Stimulated activated CD4-positive, alpha-beta T cell treated with anti-CD3 and anti-CD28 coated beads, Interleukin-15, amount 100 ng/mL, for 24 hours (primary cell): ENCODE results near the gene ALKBH3.

Experiments
- DNase-seq: peaks from one replicate; pipeline ENCODE4 v3.0.0-alpha.2; 2020

Gene ALKBH3

GRCh38 chr11:43880640-43881159 is at the start of gene ALKBH3:
ALKBH3 (plus strand) TSS chr11:43880831; CDS start chr11:43882653, 1,822 bp downstream.
- DNase-seq = peak; percentile 93

GRCh38 chr11:43830928-43831440 is 49.6 kb upstream of the ALKBH3 start:
- peak; percentile 69 for DNase-seq

- DNase-seq = no peak
Measured at GRCh38 chr11:43832536-43832935, 48.1 kb upstream of the ALKBH3 start.

- DNase-seq = no peak
Measured at GRCh38 chr11:43833657-43834073, 47.0 kb upstream of the ALKBH3 start.

DNA sequence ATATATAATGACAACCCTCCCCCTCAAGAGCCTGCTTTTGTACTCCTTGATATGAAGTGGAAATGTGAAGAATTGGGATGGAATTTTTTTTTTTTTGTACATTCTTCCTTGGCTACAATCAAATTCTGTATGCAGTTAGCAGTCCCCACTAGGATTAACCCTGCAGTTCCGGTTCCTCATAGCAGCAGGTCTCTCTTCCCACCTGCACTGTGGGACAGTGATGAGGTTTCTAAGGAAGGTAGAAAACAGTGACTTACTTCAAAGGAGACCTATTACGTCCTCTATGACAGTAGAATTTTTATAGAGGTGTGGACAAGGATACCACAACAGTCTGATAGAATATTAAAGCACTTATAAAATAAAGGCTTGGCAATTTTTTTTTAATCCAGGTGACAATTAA is 46.3 kb upstream of the ALKBH3 start:
- DNase-seq = no peak

- DNase-seq = no peak
Measured at GRCh38 chr11:43835104-43835503, 45.5 kb upstream of the ALKBH3 start.

DNA sequence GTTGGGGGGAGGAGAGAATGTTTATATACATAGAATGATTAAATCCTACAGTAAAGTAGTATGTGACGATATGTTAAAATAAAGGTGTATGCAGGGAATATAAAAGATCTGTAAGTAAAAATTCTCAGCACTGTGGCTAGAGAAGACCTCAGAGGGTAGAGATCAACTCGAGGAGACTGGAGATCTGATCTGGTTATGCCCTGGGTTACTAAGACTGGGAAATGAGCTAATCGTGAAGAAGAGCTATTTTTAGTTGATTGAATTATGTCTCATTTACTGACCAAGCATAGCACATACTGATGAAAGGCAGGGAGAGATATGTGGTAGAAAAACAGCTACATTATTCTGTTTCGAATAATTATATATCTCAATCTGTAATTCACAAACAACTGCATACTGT is 42.8 kb upstream of the ALKBH3 start:
- DNase-seq = no peak

- no peak for DNase-seq
Measured at GRCh38 chr11:43842021-43842420, 38.6 kb upstream of the ALKBH3 start.

DNA sequence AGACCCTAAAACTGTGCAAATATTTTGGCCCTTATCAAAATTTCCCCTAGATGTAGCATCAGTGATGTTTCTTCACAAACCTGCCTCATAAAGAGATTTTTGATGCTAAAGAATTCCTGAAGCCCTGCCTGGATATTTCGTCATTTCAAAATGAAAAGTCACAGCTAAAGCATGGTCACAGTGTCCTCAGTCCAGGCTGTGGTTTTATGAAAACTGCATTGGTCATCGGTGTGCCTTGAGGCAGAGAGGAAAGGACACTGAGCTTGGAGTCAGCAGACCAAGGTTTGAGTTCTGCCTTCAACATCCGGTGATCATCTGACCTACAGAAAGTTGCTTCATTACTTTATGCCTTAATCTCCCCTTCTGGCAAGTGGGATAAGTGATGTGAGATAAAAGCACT is 34.8 kb upstream of the ALKBH3 start:
- DNase-seq = no peak

- DNase-seq = peak; percentile 71
Measured at GRCh38 chr11:43852057-43852636, 28.5 kb upstream of the ALKBH3 start.

- no peak for DNase-seq
Measured at GRCh38 chr11:43853781-43854180, 26.9 kb upstream of the ALKBH3 start.

GRCh38 chr11:43856993-43857392 is 23.6 kb upstream of the ALKBH3 start:
- DNase-seq = no peak

DNA sequence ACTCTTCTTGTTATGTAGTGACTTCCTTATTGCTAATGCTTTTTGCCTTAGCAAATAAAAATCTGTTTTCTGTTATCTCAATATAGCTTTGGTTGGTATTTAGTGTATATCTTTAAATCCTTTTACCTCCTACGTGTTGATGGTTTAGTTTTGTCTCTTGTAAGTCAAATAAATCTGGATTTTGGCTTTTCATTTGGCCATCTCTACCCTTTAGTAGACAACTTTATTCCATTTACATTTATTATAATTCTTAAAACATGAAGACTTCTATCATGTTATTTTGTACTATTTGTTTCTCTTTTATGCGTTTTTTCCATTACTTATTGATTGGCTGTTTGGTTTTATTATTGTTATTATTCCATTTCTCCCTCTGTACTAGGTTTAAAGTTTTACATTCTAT is 19.5 kb upstream of the ALKBH3 start:
- no peak for DNase-seq

DNA sequence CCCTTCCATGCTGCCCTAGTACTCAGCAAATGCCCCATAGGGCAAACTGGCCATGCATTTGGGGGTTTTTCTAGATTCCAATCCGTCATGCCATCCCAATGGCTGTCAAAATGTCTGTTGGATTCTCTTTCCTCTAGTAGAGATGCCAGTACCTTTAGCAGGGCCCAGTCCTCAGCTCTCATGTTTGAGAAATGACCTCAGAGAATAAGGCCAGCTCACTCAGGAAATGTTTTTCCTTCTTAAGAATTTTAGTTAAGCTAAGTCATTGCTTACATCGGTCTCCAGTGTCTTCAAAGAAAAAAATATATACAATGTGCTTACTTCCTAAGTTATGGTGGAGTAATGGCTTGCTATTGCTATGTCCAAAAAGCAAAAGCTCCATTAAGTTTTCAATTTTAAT is 14.1 kb upstream of the ALKBH3 start:
- no peak for DNase-seq

DNA sequence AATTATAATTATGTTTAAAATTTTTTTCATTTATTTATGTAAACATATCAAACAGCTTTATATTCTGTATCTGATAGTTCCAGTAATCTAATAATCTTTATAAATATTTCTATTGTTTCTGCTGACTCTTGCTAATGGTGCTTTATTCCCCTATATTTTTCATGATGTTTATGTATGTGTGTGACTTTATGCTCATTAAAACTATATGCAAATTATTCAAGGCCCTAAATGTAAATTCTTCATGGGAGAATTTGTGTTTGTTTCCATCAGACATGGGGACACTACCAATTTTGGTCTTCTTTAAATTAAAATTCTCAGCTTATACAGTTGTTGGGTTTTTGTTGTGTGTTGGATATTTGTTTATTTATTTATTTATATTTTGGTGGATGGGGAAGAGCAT is 13.7 kb upstream of the ALKBH3 start:
- DNase-seq = no peak

GRCh38 chr11:43868852-43869567 is 11.6 kb upstream of the ALKBH3 start:
- peak; percentile 45 for DNase-seq

DNA sequence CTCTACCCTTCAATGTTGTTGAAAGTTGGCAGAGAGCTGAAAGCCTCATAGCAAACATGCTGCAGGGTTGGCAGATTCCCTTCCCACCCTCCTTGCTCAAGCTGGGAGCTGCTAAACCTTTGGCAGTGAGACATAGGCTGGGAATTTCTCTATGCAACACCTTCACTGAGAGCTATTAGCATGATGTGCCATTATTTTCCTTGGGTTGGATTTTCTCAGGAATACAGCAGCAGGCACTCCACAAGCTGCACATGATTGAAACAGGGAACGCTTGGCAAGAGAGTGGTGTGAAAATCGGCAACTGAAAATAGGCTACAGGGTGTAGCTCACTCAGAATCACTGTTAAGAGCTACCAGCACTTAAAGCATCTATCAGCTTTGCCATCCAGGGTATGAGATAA is 9.6 kb upstream of the ALKBH3 start:
- DNase-seq = no peak

DNA sequence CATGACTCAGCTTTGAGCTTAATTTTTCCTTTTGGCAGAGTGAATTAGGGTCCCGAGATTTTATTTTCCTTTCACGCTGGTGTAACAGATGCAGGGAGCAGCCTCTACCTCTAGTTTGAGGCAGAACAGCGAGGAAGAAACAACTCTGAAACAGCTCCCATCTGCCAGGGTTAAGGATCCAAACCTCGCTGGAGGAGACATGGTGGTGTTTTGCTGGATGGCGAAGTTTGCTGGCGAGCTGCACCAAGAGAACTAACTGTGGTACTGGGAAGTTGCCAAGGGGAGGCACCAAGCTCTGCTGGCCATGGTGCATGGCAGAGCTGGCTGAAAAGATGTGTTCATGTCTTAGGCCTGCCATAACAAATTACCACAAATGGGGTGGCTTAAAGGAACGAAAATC is 7.6 kb upstream of the ALKBH3 start:
- DNase-seq = no peak

DNA sequence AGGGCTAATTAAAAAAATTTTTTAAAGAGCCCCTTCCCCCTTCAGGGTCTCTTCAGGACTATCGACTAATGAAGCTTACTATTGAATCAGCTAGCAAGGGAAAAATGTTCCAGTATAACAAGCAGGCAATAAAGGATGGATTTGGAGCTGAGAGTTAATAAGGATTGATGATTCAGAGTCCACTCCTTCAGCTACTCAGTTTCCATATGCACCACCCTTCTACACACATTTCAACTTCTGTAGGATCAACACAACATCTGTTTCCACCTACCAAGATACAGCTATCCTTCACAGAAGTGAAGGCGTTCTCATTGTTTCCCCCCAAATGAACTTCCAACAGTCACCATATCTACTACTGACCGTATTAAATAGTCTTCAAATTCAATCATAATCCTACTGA is 6.6 kb upstream of the ALKBH3 start:
- DNase-seq = no peak

DNA sequence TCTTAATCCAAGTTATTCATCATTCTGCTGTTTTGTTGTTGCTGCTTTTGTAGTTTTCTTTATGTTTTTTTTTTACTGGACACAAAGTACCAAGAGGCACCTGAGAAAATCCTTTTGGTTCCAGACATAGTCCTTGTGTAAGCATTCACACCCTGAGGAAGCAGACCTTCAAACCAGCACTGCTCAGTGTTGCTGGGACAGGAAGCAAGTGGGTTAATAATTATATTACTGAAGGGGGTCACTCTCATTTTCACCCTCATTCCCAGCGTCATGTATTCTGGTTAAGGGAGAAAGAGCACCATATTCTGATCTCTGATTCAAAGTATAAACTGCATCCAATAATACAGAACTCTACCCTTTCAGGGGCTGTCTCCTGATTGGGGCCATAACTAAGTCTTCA is 5.9 kb upstream of the ALKBH3 start:
- no peak for DNase-seq

DNA sequence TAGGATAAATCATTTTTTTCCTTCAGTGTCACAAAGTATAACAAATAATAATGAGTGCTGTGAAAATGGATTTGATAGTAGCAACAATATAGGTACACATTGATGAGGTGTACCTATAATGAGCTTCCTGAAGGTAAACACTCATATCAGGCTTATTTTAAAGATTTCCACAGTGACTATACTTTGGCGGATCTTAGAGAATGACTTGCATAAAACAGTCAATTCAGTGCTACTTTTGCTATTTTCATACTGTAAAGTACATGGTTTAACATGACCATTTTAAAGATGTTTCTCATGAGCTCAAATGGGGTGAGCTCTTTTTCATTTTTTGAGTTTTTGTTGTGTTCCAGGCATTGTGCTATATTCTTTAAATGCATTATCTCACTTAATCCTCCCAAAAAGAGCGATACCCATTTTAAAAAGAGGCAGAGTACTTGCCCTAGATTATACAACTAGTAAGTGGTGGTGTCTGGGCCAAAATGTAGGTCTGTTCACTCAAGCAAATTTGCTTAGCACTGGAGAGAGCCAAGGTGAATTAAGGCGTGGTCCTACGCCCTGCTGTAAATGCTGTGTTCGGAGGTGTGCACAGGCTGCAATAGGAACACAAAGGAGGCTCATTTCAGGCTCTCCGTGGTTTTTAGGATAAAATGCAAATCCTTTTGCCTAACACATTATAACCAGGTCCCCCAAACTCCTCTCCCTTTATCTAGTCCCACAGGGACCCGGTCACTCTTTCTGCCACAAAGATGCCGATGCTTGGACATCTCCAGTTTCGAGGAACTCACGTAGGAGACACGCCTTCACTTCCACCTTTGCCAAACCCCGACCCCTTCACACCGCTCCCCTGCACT is 617 bp upstream of the ALKBH3 start:
- no peak for DNase-seq

GRCh38 chr11:43892851-43893250 is 12.2 kb downstream of the ALKBH3 start:
- no peak for DNase-seq

DNA sequence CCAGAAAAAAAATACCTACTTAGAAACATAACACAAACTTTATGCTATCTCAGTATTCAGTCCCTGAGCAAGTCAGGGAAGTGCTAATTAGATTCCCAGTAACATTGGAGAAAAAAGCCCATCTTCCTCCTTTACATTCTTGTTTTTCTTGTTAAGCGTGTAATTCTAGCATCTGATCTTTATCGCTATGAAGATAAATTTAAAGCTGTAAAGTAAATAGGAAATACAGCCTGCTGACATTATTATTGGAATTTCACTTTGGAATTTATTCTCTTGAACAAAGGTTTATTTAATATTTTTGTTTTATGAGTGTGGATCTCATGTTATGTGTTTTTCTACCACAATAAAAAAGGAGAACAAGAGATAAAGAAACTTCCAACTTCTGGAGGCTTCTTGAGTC is 13.9 kb downstream of the ALKBH3 start:
- no peak for DNase-seq

GRCh38 chr11:43895601-43896000 is 15.0 kb downstream of the ALKBH3 start:
- no peak for DNase-seq
